Endothelial cell of umbilical vein (primary cell): ENCODE results near the gene POU6F2.

Experiments used
- EZH2 ChIP-seq: IDR thresholded peaks from 2 replicates; pipeline ENCODE4 v1.6.1; 2012; ENCODE audit warnings: borderline replicate concordance, low read depth, mild to moderate bottlenecking, moderate library complexity, low read length, inconsistent platforms; ENCODE audit not compliant: severe bottlenecking
- FOS ChIP-seq: IDR thresholded peaks from 2 replicates; pipeline ENCODE4 v1.6.1; 2011; ENCODE audit warnings: mild to moderate bottlenecking, low read length, moderate library complexity, borderline replicate concordance; ENCODE audit not compliant: insufficient read depth
- POLR2A ChIP-seq: IDR thresholded peaks from 2 replicates; pipeline ENCODE4 v1.6.1; 2012; ENCODE audit warnings: low read depth, mild to moderate bottlenecking, control low read depth, low read length
- TF ChIP-seq, protein P1 (sequence below), 2 donors: IDR thresholded peaks; 1 replicate in 1 of 2; 2 replicates in 1 of 2; pipeline ENCODE4 v1.5.1; 2011; ENCODE audit warnings: low read length in 2 of 2, mild to moderate bottlenecking in 2 of 2, moderate library complexity in 2 of 2, control low read depth in 1 of 2, inconsistent platforms in 1 of 2, low read depth in 1 of 2; ENCODE audit not compliant: insufficient read depth in 1 of 2; ENCODE audit errors: extremely low read depth in 1 of 2
- TF ChIP-seq, protein P2 (sequence below): IDR thresholded peaks from 2 replicates; pipeline ENCODE4 v1.6.1; 2011; ENCODE audit not compliant: insufficient read depth, insufficient read length

DNA sequence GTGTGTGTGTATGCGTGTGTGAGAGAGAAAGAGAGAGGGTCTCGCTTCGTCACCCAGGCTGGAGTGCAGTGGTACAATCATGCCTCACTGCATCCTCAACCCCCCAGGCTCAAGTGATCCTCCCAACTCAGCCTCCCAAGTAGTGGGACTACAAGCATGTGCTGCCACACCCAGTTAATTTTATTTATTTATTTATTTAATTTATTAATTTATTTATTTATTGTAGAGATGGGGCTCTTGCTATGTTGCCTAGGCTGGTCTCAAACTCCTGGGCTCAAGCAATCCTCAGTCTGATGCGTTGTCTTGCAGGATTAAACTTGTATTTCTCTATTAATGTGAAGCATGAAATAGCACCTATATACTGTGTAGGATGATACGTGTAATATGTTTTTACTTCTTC is 21.8 kb upstream of the POU6F2 start:
- TF ChIP-seq, protein P1, sequence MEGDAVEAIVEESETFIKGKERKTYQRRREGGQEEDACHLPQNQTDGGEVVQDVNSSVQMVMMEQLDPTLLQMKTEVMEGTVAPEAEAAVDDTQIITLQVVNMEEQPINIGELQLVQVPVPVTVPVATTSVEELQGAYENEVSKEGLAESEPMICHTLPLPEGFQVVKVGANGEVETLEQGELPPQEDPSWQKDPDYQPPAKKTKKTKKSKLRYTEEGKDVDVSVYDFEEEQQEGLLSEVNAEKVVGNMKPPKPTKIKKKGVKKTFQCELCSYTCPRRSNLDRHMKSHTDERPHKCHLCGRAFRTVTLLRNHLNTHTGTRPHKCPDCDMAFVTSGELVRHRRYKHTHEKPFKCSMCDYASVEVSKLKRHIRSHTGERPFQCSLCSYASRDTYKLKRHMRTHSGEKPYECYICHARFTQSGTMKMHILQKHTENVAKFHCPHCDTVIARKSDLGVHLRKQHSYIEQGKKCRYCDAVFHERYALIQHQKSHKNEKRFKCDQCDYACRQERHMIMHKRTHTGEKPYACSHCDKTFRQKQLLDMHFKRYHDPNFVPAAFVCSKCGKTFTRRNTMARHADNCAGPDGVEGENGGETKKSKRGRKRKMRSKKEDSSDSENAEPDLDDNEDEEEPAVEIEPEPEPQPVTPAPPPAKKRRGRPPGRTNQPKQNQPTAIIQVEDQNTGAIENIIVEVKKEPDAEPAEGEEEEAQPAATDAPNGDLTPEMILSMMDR (IDR thresholded peaks at IDR 0.05; ENCODE audit: extremely low read depth in 1 of 2, insufficient read depth in 1 of 2, low read depth in 1 of 2, low read length in 2 of 2) = no peak
- no peak for TF ChIP-seq FOS
- no peak for TF ChIP-seq EZH2
- TF ChIP-seq, protein P2, sequence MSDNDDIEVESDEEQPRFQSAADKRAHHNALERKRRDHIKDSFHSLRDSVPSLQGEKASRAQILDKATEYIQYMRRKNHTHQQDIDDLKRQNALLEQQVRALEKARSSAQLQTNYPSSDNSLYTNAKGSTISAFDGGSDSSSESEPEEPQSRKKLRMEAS = no peak
- TF ChIP-seq POLR2A = no peak
